Epithelial cell of proximal tubule (primary cell): ENCODE data around the gene PPA2. TPM values are rescaled to one million over a fixed set of nuclear protein-coding genes. Genes with fewer than 3 reads are reported as not detected.

Experiments
- DNase-seq: peaks from one replicate; pipeline ENCODE4 v3.0.0-alpha.2; 2011; ENCODE audit warnings: low read depth
- H3K4me3 ChIP-seq: 2 replicates; pipeline ENCODE4 v1.5.1; 2011; ENCODE audit warnings: low read depth, mild to moderate bottlenecking, low read length
- total RNA-seq: library from RNA; depleted of rRNA; stranded (reverse); fragments of >200 nt; gene quantifications from 2 replicates; pipeline ENCODE4 v1.2.3, GENCODE V29; 2015
- TF ChIP-seq, protein P1 (sequence below): conservative IDR thresholded peaks from 2 replicates; pipeline ENCODE4 v1.5.1; 2012; ENCODE audit warnings: low read depth, mild to moderate bottlenecking, low read length

Gene PPA2
- total RNA-seq, 1 donor from 2014 or later, result 156 TPM

DNA sequence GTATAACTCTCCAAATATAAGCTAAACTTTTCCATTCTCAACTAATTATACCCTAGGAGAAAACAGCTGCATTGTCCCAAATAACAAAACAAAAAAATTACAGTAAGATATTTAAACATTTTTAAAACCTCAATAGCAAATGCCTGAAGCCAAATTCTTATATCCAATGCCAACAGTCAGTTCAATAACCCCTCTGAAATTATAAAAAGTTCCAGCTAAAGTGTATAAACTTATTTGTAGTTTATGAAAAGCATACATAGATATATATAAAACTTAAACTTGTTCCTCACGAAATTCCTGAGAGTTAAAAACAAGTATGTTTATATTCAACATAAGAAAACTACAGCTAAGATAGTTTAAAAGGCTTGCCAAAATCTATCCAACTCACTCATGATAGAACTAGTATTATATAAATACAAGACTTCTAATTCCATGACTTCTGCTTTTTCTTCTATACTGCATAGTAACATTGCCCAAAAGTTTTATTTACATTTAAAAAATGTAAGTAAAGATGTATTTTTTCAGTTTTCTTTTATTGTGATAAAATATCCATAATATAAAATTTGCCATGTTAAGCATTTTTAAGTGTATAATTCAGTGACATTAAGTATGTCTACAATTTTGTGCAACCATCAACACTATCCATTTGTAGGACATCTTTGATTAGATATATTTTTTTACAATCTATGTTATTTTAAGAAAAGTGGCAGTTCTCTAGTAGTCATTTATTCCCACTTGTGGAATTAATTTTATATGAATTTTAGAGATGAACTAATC, 72.8 kb downstream of the PPA2 start:
- TF ChIP-seq, protein P1, sequence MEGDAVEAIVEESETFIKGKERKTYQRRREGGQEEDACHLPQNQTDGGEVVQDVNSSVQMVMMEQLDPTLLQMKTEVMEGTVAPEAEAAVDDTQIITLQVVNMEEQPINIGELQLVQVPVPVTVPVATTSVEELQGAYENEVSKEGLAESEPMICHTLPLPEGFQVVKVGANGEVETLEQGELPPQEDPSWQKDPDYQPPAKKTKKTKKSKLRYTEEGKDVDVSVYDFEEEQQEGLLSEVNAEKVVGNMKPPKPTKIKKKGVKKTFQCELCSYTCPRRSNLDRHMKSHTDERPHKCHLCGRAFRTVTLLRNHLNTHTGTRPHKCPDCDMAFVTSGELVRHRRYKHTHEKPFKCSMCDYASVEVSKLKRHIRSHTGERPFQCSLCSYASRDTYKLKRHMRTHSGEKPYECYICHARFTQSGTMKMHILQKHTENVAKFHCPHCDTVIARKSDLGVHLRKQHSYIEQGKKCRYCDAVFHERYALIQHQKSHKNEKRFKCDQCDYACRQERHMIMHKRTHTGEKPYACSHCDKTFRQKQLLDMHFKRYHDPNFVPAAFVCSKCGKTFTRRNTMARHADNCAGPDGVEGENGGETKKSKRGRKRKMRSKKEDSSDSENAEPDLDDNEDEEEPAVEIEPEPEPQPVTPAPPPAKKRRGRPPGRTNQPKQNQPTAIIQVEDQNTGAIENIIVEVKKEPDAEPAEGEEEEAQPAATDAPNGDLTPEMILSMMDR, result no peak
- H3K4me3 ChIP-seq, result no peak overlapping the region
- no peak for DNase-seq

DNA sequence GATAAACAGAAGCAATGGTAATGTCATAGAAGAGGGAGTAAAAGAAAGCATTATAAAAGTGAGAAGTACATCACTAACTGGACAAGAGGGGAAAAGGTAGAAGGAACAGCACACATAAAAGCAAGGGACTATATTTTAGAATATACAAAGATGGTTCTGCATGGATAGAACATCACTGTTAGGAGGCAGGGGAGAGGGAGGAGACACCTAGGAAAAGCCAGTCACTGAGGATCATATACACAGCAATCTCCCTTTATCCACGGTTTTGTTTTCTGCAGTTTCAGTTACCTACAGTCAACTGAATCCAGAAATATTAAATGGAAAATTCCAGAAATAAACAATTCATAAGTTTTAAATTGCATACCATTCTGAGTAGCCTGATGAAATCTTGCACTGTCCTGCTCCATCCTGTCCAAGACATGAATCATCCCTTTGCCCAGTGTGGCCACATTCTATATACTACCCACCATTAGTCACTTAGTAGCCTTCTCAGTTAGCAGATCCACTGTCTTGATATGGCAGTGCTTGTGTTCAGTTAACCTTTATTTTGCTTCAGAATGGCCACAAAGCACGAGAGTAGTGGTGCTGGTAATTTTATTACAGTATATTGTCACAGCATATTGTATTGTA, 74.2 kb downstream of the PPA2 start:
- no peak overlapping the region for H3K4me3 ChIP-seq
- TF ChIP-seq, protein P1, result no peak
- no peak for DNase-seq

DNA sequence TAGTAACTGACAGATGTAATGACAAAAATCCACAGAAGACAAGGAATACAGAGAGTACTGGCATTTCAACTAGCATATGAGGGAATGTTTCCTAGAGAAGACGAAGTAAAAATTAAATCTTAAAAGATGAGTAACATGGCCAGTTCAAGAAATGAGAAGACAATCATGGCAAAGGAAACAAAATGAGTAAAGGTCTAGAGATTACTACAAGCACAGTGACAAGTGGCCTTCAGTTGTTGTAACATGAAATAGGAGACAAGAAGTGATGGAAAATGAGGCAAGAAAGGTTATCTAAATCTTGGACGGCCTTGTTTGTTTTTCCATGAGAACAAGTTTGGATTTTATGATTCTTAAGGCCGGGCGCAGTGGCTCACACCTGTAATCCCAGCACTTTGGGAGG, 81.0 kb downstream of the PPA2 start:
- no peak overlapping the region for H3K4me3 ChIP-seq
- TF ChIP-seq, protein P1, result no peak
- no peak for DNase-seq

DNA sequence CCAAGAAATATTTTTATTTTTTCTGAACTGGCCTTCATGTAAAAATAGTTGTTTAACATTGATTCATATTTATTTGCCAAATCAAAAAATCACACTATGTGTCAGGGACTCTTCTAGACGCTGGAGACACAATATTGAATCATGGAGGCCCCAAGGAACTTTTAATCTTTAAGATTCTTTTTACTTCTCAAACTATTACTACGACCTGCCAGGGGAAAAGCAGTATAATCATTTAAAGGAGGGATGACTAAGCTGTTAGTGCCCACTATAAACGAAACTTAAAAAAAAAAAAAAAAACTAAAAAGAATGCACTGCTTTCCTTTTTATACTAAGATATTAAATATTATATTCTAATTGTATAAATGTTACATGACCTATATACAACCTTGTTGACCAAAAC, 84.7 kb downstream of the PPA2 start:
- no peak for DNase-seq
- no peak overlapping the region for H3K4me3 ChIP-seq
- TF ChIP-seq, protein P1, result no peak

DNA sequence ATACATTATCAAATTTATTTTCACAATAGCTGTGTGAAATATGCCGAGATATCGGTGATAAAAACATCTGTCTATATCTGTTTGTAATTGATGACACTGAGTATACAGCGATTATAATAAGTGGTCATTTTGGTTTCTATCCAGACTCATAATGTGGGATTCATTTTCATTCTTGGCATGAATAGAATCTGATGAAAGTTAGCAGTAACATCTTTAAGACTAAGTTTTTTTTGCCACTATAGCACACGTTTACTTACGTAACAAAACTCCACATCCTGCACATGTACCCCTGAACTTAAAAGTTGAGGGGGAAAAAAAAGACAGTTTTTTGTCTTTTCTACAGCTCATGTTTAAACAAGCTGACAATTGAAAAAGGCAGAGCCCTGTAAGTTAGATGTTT, 86.4 kb downstream of the PPA2 start:
- TF ChIP-seq, protein P1, result no peak
- H3K4me3 ChIP-seq, result no peak overlapping the region
- DNase-seq, result no peak

DNA sequence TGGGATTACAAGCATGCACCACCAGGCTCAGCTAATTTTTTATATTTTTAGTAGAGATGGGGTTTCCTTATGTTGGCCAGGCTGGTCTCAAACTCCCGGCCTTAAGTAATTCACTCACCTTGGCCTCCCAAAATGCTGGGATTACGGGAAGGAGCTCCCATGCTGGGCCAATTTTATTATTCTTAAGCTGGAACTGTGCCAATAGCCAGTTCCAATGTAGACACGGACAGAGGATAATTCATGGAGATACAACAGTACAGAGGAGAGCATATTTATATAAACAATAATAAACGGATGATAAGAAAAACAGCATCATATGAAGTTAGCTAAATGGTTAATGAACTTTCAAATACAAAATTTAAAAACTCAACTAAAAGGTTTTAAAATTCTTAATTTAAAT, 87.8 kb downstream of the PPA2 start:
- no peak for DNase-seq
- no peak overlapping the region for H3K4me3 ChIP-seq
- TF ChIP-seq, protein P1, result no peak

DNA sequence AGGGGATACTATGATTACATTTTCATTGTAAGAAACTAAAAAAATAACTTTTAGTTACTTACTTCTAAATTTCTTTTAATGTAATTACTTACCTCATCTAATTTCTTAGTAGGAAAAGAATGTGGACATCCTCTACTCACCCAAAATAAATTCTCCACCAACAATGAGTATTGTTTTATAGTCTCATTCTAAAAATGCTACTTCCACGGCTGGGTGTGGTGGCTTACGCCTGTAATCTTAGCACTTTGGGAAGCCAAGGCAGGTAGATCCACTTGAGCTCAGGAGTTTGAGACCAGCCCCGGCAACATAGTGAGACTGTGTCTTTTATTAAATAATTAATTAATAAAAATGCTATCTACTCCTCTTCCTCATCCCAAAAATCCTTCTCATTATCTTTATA, 99.8 kb downstream of the PPA2 start:
- no peak for DNase-seq
- TF ChIP-seq, protein P1, result no peak
- no peak overlapping the region for H3K4me3 ChIP-seq
